Ovary (tissue), 3 donors: ENCODE results near the gene BMS1.
"Not testable (repeated sequence)": the region's sequence is repeated elsewhere in the genome, so short reads cannot be mapped to it uniquely, and the experiment has no call there.

Source experiments
- CTCF ChIP-seq, 3 donors: fragments of 450-650 bp in 2 of 3; fragments of 200-600 bp in 1 of 3; IDR thresholded peaks; one replicate each; pipeline versions ENCODE4 v1.5.1 to v1.8.0; 2016 to 2022; ENCODE audit warnings: antibody characterized with exemption in 3 of 3, mild to moderate bottlenecking in 1 of 3
- EP300 ChIP-seq: sonication (generic); formaldehyde crosslinking; IDR thresholded peaks from one replicate; pipeline ENCODE4 v1.6.1; 2017; ENCODE audit warnings: antibody characterized with exemption
- POLR2A ChIP-seq: fragments of 450-650 bp; IDR thresholded peaks from one replicate; pipeline ENCODE4 v1.6.1; 2017; ENCODE audit warnings: antibody characterized with exemption, mild to moderate bottlenecking, moderate library complexity
- donor health status: DM: no; HTN: no; CAD: no.

- TF ChIP-seq CTCF (IDR thresholded peaks at IDR 0.05); POLR2A; EP300: not testable (repeated sequence)
These were observed 88.6 kb downstream of the BMS1 start for GRCh38 chr10:42871138-42871641.
